H1 (cell line): Measurements from ENCODE around the gene KCNMA1. TPM values are rescaled to one million over a fixed set of nuclear protein-coding genes. Genes with fewer than 3 reads are reported as not detected.

Experiments used
- CHD1 ChIP-seq: IDR thresholded peaks from 2 replicates; pipeline ENCODE4 v1.6.1; 2012; ENCODE audit warnings: low read depth, low read length, improper control_type of control experiment
- RNF2 ChIP-seq: fragments of 200-900, 300-1000 bp; sonication (generic); IDR thresholded peaks from 2 replicates; pipeline ENCODE4 v1.7.1; 2016; ENCODE audit warnings: borderline replicate concordance, low read depth, mild to moderate bottlenecking, antibody characterized with exemption, low read length; ENCODE audit not compliant: poor library complexity, severe bottlenecking; ENCODE audit errors: missing control alignments
- SIX5 ChIP-seq: IDR thresholded peaks from 2 replicates; pipeline ENCODE4 v1.6.1; 2011; ENCODE audit warnings: mild to moderate bottlenecking, low read depth, low read length
- TEAD4 ChIP-seq: IDR thresholded peaks from 2 replicates; pipeline ENCODE4 v1.6.1; 2012; ENCODE audit warnings: low read depth, low read length, inconsistent platforms, mixed read lengths
- polyA plus RNA-seq, 7 experiments: library from polyadenylated mRNA; depleted of rRNA in 3 of 7; stranded (reverse) in 5 of 7; unstranded in 2 of 7; fragments of >200 nt in 5 of 7; fragments of 200-250 nt in 2 of 7; gene quantifications; 1 replicate in 5 of 7; 2 replicates in 1 of 7; 4 replicates in 1 of 7; pipeline versions ENCODE4 v1.2.1 to v1.2.3, GENCODE V29; 2011 to 2013; ENCODE audit warnings: missing spikeins in 2 of 7, mixed read lengths in 2 of 7
- total RNA-seq: library from RNA; stranded (reverse); fragmentation: NEBNext Ultra II Directional; extraction: Animal tissue kit (Norgen Biotek cat#: 25700); gene quantifications from 2 replicates; pipeline ENCODE4 v1.2.1, GENCODE V29; 2021
- TF ChIP-seq, protein P1 (sequence below): fragments of 300-600 bp; sonication (generic); IDR thresholded peaks from 2 replicates; pipeline ENCODE4 v1.7.1; 2012; ENCODE audit warnings: low read length, moderate library complexity, mild to moderate bottlenecking, inconsistent platforms; ENCODE audit not compliant: insufficient replicate concordance

KCNMA1 gene
- total and polyA plus RNA-seq, 2 of the 8 experiments (the other 6 are each of a cell fraction or from before 2014, with no cell fraction given), result 10.2 to 11.1 TPM

- TF ChIP-seq, protein P1, sequence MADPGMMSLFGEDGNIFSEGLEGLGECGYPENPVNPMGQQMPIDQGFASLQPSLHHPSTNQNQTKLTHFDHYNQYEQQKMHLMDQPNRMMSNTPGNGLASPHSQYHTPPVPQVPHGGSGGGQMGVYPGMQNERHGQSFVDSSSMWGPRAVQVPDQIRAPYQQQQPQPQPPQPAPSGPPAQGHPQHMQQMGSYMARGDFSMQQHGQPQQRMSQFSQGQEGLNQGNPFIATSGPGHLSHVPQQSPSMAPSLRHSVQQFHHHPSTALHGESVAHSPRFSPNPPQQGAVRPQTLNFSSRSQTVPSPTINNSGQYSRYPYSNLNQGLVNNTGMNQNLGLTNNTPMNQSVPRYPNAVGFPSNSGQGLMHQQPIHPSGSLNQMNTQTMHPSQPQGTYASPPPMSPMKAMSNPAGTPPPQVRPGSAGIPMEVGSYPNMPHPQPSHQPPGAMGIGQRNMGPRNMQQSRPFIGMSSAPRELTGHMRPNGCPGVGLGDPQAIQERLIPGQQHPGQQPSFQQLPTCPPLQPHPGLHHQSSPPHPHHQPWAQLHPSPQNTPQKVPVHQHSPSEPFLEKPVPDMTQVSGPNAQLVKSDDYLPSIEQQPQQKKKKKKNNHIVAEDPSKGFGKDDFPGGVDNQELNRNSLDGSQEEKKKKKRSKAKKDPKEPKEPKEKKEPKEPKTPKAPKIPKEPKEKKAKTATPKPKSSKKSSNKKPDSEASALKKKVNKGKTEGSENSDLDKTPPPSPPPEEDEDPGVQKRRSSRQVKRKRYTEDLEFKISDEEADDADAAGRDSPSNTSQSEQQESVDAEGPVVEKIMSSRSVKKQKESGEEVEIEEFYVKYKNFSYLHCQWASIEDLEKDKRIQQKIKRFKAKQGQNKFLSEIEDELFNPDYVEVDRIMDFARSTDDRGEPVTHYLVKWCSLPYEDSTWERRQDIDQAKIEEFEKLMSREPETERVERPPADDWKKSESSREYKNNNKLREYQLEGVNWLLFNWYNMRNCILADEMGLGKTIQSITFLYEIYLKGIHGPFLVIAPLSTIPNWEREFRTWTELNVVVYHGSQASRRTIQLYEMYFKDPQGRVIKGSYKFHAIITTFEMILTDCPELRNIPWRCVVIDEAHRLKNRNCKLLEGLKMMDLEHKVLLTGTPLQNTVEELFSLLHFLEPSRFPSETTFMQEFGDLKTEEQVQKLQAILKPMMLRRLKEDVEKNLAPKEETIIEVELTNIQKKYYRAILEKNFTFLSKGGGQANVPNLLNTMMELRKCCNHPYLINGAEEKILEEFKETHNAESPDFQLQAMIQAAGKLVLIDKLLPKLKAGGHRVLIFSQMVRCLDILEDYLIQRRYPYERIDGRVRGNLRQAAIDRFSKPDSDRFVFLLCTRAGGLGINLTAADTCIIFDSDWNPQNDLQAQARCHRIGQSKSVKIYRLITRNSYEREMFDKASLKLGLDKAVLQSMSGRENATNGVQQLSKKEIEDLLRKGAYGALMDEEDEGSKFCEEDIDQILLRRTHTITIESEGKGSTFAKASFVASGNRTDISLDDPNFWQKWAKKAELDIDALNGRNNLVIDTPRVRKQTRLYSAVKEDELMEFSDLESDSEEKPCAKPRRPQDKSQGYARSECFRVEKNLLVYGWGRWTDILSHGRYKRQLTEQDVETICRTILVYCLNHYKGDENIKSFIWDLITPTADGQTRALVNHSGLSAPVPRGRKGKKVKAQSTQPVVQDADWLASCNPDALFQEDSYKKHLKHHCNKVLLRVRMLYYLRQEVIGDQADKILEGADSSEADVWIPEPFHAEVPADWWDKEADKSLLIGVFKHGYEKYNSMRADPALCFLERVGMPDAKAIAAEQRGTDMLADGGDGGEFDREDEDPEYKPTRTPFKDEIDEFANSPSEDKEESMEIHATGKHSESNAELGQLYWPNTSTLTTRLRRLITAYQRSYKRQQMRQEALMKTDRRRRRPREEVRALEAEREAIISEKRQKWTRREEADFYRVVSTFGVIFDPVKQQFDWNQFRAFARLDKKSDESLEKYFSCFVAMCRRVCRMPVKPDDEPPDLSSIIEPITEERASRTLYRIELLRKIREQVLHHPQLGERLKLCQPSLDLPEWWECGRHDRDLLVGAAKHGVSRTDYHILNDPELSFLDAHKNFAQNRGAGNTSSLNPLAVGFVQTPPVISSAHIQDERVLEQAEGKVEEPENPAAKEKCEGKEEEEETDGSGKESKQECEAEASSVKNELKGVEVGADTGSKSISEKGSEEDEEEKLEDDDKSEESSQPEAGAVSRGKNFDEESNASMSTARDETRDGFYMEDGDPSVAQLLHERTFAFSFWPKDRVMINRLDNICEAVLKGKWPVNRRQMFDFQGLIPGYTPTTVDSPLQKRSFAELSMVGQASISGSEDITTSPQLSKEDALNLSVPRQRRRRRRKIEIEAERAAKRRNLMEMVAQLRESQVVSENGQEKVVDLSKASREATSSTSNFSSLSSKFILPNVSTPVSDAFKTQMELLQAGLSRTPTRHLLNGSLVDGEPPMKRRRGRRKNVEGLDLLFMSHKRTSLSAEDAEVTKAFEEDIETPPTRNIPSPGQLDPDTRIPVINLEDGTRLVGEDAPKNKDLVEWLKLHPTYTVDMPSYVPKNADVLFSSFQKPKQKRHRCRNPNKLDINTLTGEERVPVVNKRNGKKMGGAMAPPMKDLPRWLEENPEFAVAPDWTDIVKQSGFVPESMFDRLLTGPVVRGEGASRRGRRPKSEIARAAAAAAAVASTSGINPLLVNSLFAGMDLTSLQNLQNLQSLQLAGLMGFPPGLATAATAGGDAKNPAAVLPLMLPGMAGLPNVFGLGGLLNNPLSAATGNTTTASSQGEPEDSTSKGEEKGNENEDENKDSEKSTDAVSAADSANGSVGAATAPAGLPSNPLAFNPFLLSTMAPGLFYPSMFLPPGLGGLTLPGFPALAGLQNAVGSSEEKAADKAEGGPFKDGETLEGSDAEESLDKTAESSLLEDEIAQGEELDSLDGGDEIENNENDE, result no peak
- TF ChIP-seq SIX5 (no peak), TEAD4 (no peak), RNF2 (no peak), CHD1 (no peak)
- TF ChIP-seq, all 59 proteins: peak for 0
Observed at GRCh38 chr10:77474939-77475338, 162.7 kb downstream of the KCNMA1 start (continued).
